Pancreas (tissue), 10 donors: ENCODE results near the gene C1RL. TPM values are rescaled to one million over a fixed set of nuclear protein-coding genes. Genes with fewer than 3 reads are reported as not detected.

Experiments
- ATAC-seq, 4 donors: fragments of 200-7000 bp; cut with Tn5 transposase; one replicate each; pipeline versions ENCODE4 v1.8.0 to v1.9.1; 2020; ENCODE audit warnings: mild to moderate bottlenecking in 4 of 4, moderate library complexity in 4 of 4
- DNase-seq, 6 donors: peaks; one replicate each; pipeline ENCODE4 v3.0.0-alpha.2; 2020
- FAIRE-seq: peaks from 2 replicates; lab custom pipeline; 2012; peaks lifted over from hg19 to GRCh38; lab: Jason Lieb, UNC
- H3K27ac ChIP-seq, 4 donors: fragments of 200-600 bp; sonication (generic); 1 replicate in 3 of 4; 2 replicates in 1 of 4; pipeline versions ENCODE4 v1.5.0 to v1.8.0; 2020
- H3K27me3 ChIP-seq, 4 donors: fragments of 200-600 bp; one replicate each; pipeline ENCODE4 v1.8.0; 2021
- H3K36me3 ChIP-seq, 3 donors: fragments of 200-600 bp; sonication (generic) in 1 of 3; one replicate each; pipeline versions ENCODE4 v1.5.0 to v1.8.0; 2020 to 2021
- H3K4me1 ChIP-seq, 3 donors: fragments of 200-600 bp; one replicate each; pipeline ENCODE4 v1.8.0; 2021
- H3K4me3 ChIP-seq, 4 donors: fragments of 200-600 bp; sonication (generic) in 2 of 4; one replicate each; pipeline versions ENCODE4 v1.5.0 to v1.8.0; 2020 to 2021
- H3K9me3 ChIP-seq, 4 donors: fragments of 200-600 bp; one replicate each; pipeline ENCODE4 v1.8.0; 2021
- CTCF ChIP-seq, 4 donors: fragments of 200-600 bp; sonication (generic) in 3 of 4; IDR thresholded peaks; one replicate each; pipeline versions ENCODE4 v1.5.0 to v1.8.0; 2021; ENCODE audit warnings: antibody characterized with exemption in 4 of 4
- WGBS, 2 donors: extraction: QIAGEN DNeasy Blood & Tissue Kit; methylation state at CpG; one replicate each; pipeline ENCODE4 v1.1.7; 2013; 5-methylcytosine and 5-hydroxymethylcytosine counted together
- intact Hi-C, 3 donors: fragments of 100-400 bp; cut with DNase I; formaldehyde crosslinking; loops; one replicate each; pipeline versions ENCODE4 v1.11.1 to v1.14.2; 2022
- polyA plus RNA-seq, 2 donors: library from polyadenylated mRNA; stranded (reverse); fragments of 200-250 nt; gene quantifications; one replicate each; pipeline ENCODE4 v1.2.3, GENCODE V29; 2013
- total RNA-seq, 6 donors: library from RNA; stranded (reverse); fragmentation: NEBNext Ultra II Directional in 4 of 6; extraction: Animal tissue kit (Norgen Biotek cat#: 25700) in 4 of 6; gene quantifications; one replicate each; pipeline versions ENCODE4 v1.2.1 to v1.2.4, GENCODE V29; 2021 to 2023
- donor health status: healthy with polysubstance abuse.
- donor health status: DM: no; HTN: no; CAD: no; lungs with moderate emphysema.
- donor health status: DM: no; HTN: no; CAD: no.
- donor health status: control.
- donor health status: control.
- donor health status: Bipolar disorder and iron deficiency.
- donor health status: DM: yes; HTN: yes; CAD: no.
- donor health status: DM: no; HTN: no; CAD: no.
- donor health status: DM: no; HTN: no; CAD: no.
- donor health status: DM: yes; HTN: yes; CAD: no.

The C1RL gene
- total and polyA plus RNA-seq, 8 donors, result 36.5 to 60.5 (median 44.7) TPM

GRCh38 chr12:7081037-7081436, 28.0 kb downstream of the C1RL start:
- no peak overlapping the region for H3K4me3 ChIP-seq
- 68 to 84% methylated on average over 14 of the region's 14 CpGs for WGBS, 2 donors
- no peak for ATAC-seq
- no peak overlapping the region for H3K27ac ChIP-seq
- H3K9me3 ChIP-seq, result no peaks in the 10 kb centered on the region
- no peak for TF ChIP-seq CTCF (IDR thresholded peaks at IDR 0.05)
- no peak for FAIRE-seq
- no peaks in the 10 kb centered on the region for H3K36me3 ChIP-seq
- no peak for DNase-seq
- no peaks in the 10 kb centered on the region for H3K27me3 ChIP-seq
- no peaks in the 10 kb centered on the region for H3K4me1 ChIP-seq
- intact Hi-C loops, result no loop called here

GRCh38 chr12:7079826-7080125, 29.2 kb downstream of the C1RL start:
- no peak overlapping the region for H3K4me3 ChIP-seq
- H3K4me1 ChIP-seq, result no peaks in the 10 kb centered on the region
- no peaks in the 10 kb centered on the region for H3K27me3 ChIP-seq
- FAIRE-seq (no peak), DNase-seq (no peak), ATAC-seq (peak in 3 of 4 donors; percentile 39 to 66 (median 58))
- TF ChIP-seq CTCF (IDR thresholded peaks at IDR 0.05), result no peak
- H3K36me3 ChIP-seq, result no peaks in the 10 kb centered on the region
- peak overlapping the region in 2 of 4 donors; percentile 6 to 16 for H3K27ac ChIP-seq
- H3K9me3 ChIP-seq, result no peaks in the 10 kb centered on the region
- intact Hi-C loops, result no loop called here

- Histone ChIP-seq H3K27me3 (no peaks in the 10 kb centered on the region), H3K9me3 (no peaks in the 10 kb centered on the region), H3K4me3 (no peak overlapping the region), H3K36me3 (no peaks in the 10 kb centered on the region), H3K27ac (no peak overlapping the region), H3K4me1 (no peaks in the 10 kb centered on the region)
- no peak for ATAC-seq
- DNase-seq, result no peak
- FAIRE-seq, result no peak
- TF ChIP-seq CTCF (IDR thresholded peaks at IDR 0.05), result no peak
- intact Hi-C loops, result no loop called here
- 44 to 52% methylated on average over 4 of the region's 4 CpGs for WGBS, 2 donors
Observed at GRCh38 chr12:7078163-7078562, 30.9 kb downstream of the C1RL start.

- no peak for FAIRE-seq
- Histone ChIP-seq H3K4me3 (no peak overlapping the region), H3K27me3 (no peaks in the 10 kb centered on the region), H3K9me3 (no peaks in the 10 kb centered on the region), H3K36me3 (no peaks in the 10 kb centered on the region), H3K27ac (no peak overlapping the region), H3K4me1 (no peaks in the 10 kb centered on the region)
- WGBS, 2 donors, result 74 to 89% methylated on average over 4 of the region's 4 CpGs
- DNase-seq, result no peak
- ATAC-seq, result no peak
- intact Hi-C loops, result no loop called here
- no peak for TF ChIP-seq CTCF (IDR thresholded peaks at IDR 0.05)
Observed at GRCh38 chr12:7076493-7076892, 32.5 kb downstream of the C1RL start.

GRCh38 chr12:7075939-7076338, 33.1 kb downstream of the C1RL start:
- Histone ChIP-seq H3K9me3 (no peaks in the 10 kb centered on the region), H3K27ac (no peak overlapping the region), H3K36me3 (no peaks in the 10 kb centered on the region), H3K27me3 (no peaks in the 10 kb centered on the region), H3K4me1 (no peaks in the 10 kb centered on the region), H3K4me3 (no peak overlapping the region)
- ATAC-seq (no peak), DNase-seq (no peak), FAIRE-seq (no peak)
- intact Hi-C loops, result no loop called here
- WGBS, 2 donors, result 46 to 58% methylated on average over 3 of the region's 3 CpGs
- no peak for TF ChIP-seq CTCF (IDR thresholded peaks at IDR 0.05)
